HG02884 (cell line): ENCODE results near the gene NR3C2.

Experiments
- ATAC-seq: cut with Tn5 transposase; IDR thresholded peaks from one replicate; pipeline ENCODE4 v1.9.1; 2021; ENCODE audit warnings: mild to moderate bottlenecking, moderate library complexity; ENCODE audit not compliant: unreplicated experiment

The NR3C2 gene

GRCh38 chr4:148315049-148315448 lies 127.2 kb downstream of the NR3C2 start:
- ATAC-seq, result no peak

GRCh38 chr4:148312956-148313490 lies 129.2 kb downstream of the NR3C2 start:
- no peak for ATAC-seq

- no peak for ATAC-seq
Observed at GRCh38 chr4:148311526-148311925, 130.7 kb downstream of the NR3C2 start.

GRCh38 chr4:148310756-148311155 lies 131.5 kb downstream of the NR3C2 start:
- no peak for ATAC-seq

DNA sequence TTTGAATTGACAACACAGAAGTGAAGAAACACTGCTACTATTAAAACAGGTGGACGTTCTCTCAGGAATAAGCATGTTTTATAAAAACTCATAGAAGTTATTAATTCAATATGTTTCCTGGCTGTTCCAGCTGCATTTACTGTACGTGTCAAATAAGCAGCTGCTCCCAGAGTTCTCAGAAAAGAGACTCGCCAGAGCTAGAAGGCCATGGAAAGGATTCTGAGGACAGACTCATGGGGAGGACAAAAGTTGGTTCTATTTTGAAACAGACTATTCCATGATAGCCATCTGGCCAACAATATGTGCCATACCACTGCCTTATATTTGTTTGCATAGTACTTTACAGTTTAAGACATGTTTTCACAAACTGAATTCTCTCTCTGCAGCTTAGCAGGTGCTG lies 136.5 kb downstream of the NR3C2 start:
- ATAC-seq, result no peak

GRCh38 chr4:148302416-148302815 lies 139.8 kb downstream of the NR3C2 start:
- no peak for ATAC-seq

GRCh38 chr4:148300877-148301276 lies 141.3 kb downstream of the NR3C2 start:
- ATAC-seq, result no peak

DNA sequence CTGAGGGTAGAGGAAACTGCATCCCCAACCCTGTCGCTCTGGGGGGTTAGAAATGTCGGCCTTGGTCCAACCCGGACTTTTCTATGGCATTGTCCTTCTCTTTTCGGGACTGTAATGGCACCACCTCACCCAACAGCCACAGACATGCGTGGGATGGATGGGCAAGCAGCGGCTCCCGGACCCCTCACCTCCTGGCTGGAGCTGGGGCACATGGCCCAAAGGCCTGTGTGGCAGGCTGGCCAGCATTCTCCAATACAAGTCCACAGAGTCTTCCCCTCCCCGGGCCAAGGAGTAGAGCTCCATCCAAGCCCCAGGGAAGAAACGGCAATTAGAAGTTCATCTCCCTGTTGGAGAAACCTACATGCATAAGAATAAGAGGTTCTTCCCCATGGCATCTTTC lies 142.9 kb downstream of the NR3C2 start:
- ATAC-seq, result no peak

GRCh38 chr4:148296498-148296897 lies 145.7 kb downstream of the NR3C2 start:
- ATAC-seq, result no peak

DNA sequence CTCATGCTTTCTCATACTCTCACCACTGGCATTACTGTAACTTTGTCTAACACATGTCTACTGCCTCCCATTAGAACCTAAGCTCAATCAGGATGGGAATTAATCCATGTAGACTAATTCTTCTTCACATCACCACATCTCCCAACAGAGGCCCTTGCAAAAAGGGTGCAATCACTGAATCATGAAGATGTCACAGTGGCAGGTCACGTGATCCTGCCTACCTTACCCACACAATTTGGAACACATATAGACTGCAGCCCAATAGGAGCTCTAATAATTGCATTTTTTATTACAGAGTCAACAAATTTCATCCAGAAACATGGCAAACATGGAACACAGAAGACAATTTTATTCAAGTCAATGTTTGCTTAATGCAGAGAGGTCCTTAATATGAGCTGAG lies 146.6 kb downstream of the NR3C2 start:
- no peak for ATAC-seq

- no peak for ATAC-seq
Observed at GRCh38 chr4:148293571-148293970, 148.6 kb downstream of the NR3C2 start.

DNA sequence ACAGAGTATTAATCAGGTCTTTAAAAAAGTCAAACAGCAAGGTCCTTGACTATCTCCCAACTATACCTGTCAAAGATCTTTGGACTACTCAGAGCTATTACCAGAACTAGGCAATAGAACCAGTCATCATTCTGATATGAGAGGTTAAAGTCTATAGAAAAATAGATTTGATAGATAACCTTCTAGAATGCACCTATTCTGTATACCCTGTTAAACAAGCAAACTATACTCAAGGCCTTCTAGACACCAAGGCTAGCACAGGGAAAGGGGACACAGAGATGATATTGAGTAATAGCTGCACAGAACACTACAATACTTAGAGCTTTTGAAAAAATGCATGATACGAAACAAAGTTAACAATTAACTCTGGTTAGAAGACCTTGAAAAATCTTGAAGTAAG lies 149.5 kb downstream of the NR3C2 start:
- ATAC-seq, result no peak

- no peak for ATAC-seq
Observed at GRCh38 chr4:148289740-148290139, 152.5 kb downstream of the NR3C2 start.

GRCh38 chr4:148288448-148288847 lies 153.8 kb downstream of the NR3C2 start:
- no peak for ATAC-seq

GRCh38 chr4:148287111-148287510 lies 155.1 kb downstream of the NR3C2 start:
- ATAC-seq, result no peak

DNA sequence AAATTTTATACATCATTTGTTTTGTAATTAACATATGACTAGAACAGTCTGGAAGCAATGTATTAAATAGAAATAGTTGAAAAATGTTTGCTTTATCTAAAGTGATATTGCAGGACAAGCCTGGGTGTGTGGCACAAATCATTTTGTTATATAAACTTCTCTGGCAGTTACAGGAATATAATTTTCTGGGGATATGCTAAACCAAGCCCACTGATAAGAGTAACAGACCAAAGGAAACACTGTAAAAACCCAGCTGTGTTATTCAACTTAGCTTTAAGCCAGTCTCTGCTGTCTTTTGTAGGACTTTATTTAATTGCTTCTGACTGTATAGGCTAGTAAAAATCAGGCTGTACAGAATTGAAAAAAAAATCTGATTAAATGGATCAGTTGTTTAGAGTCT lies 156.2 kb downstream of the NR3C2 start:
- no peak for ATAC-seq

GRCh38 chr4:148283665-148284064 lies 158.5 kb downstream of the NR3C2 start:
- ATAC-seq, result no peak

DNA sequence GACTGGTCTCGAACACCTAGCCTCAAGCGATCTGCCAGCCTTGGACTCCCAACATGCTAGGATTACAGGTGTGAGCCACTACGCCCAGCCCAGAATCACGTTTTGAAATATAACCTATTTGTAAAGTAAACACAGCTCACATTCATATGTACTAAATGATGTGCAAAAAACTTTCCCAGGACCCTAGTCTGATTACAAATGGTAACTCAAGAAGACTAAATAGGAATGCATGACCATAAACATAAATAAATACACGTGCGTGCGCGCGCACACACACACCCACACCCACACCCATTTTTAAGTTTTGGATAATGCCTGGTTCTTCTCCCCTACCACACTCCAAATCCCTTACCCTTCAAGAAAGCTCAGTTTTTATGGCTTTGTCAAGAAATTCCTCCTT lies 163.9 kb downstream of the NR3C2 start:
- no peak for ATAC-seq

DNA sequence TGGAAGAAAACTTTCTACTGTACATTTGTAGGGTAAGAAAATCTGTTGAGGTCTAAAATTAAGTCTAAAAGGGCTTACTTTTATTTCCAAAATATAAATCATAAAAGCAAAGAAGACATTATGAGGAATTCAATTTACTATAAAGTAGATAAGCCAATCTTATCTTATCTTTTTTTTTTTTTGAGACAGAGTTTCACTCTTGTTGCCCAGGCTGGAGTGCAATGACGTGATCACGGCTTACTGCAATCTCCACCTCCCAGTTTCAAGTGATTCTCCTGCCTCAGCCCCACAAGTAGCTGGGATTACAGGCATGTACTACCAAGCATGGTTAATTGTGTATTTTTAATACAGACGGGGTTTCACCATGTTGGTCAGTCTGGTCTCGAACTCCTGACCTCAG lies 166.9 kb downstream of the NR3C2 start:
- no peak for ATAC-seq

GRCh38 chr4:148273501-148273986 lies 168.7 kb downstream of the NR3C2 start:
- ATAC-seq, result no peak

- no peak for ATAC-seq
Observed at GRCh38 chr4:148271166-148271565, 171.0 kb downstream of the NR3C2 start.

DNA sequence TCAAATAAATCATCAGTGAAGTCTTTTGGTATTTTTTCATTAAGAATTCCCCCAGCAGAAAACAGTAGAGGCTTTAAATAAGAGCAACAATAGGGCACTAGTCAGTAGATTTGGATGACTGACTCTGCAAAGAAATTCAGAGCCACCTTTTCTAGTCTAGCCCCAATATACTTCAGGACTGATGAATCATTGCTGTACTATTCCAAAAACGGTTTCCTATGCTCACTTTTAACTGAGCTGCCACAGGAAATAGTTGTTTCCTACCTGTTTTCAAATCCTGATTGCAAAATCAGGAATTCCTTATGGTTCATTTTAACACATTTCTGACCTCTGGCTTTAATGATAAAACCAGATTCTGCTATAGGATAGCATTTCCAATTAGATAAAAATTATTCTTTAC lies 171.6 kb downstream of the NR3C2 start:
- no peak for ATAC-seq

DNA sequence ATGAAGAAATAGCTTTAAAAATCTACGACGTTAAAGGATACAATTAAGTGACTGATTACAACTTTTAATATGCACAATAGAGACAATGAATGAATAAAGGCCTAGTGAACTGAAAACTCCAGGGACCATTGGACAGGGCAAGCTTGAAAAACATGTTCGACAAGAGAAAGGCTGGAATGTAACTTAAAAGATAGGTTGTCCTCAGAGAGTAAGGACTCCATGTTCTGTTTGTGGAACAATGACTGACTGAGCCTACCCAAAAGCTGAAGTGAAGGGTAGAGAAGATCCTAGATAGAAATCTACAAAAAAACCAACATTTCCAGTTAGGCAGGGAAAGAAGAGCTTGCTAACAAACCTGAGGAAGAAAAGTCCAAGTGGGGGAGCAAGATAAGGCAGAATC lies 173.4 kb downstream of the NR3C2 start:
- ATAC-seq, result no peak
